ENCODE measurements around the gene ARL13B.

DNA sequence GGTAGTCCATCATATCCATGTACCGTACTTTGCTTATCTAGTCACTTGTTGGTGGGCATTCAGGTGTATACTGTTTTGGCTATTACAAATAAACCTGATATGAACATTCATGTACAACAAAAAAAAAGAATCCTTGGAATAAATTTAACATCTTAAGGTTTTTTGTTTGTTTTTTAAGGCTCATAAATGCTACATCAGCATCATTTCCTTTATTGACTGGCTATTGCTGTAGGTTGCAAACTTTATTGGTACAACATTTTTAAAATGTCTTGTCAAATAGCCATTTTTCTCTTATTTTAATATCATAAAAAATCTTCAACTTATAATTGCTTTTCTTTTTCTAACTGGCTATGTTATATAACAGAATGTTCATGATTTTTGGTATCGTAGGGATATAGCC lies 66.6 kb downstream of the ARL13B start:
- TF ChIP-seq CTCF (conservative IDR thresholded peaks at IDR 0.05) = no peak
- no peak for TF ChIP-seq ZFX (IDR thresholded peaks at IDR 0.05)

Measured in C4-2B (cell line).